Heart left ventricle (tissue), 13 donors: ENCODE measurements around the gene KIAA0930.

Experiments
- CTCF ChIP-seq, 12 donors: fragments of 200-600 bp; sonication (generic) in 4 of 12; IDR thresholded peaks; one replicate each; pipeline versions ENCODE4 v1.5.0 to v1.8.0; 2018 to 2022; ENCODE audit warnings: antibody characterized with exemption in 12 of 12, mild to moderate bottlenecking in 5 of 12
- POLR2A ChIP-seq, 2 donors: fragments of 450-650 bp; IDR thresholded peaks; one replicate each; pipeline ENCODE4 v1.6.1; 2017; ENCODE audit warnings: antibody characterized with exemption in 2 of 2, mild to moderate bottlenecking in 2 of 2, moderate library complexity in 2 of 2
- donor health status: ischemic (EF 13 %, LVEDD 7.1; RV severe dilation, severe dysfunction).
- donor health status: DM: no; HTN: yes; CAD: no.
- donor health status: DM: no; HTN: no; CAD: no.
- donor health status: ischemic (EF 25% LVEDD 6.9; RV normal size, moderate dysfunction).
- donor health status: ischemic (EF 25% LVEDD 5.7; RV mildly dilated, moderate dysfunction).
- donor health status: ischemic (EF 35%, LVEDD 5.7; RV mildly dilated, moderate dysfunction).
- donor health status: nonischemic (EF 11% LVEDD 7.7; RV severe dilation, severe dysfunction).
- donor health status: DM: yes; HTN: yes; CAD: no.
- donor health status: PGD.
- donor health status: ischemic (EF 29% LVEDD 5.4; RV normal size, mild dysfunction).
- donor health status: nonischemic (EF 23%, LVEDD 6.1; RV moderate dilation, normal function).

- TF ChIP-seq CTCF (IDR thresholded peaks at IDR 0.05), result no peak
- no peak for TF ChIP-seq POLR2A (IDR thresholded peaks at IDR 0.05)
Measured at GRCh38 chr22:45210174-45210573, 30.5 kb downstream of the KIAA0930 start.
